Activated naive CD8-positive, alpha-beta T cell treated with anti-CD3 and anti-CD28 coated beads for 36 hours (primary cell): ENCODE measurements around the gene AHDC1. TPM values are rescaled to one million over a fixed set of nuclear protein-coding genes. Genes with fewer than 3 reads are reported as not detected.
A peak's percentile ranks its signal among the peaks of the same experiment; 100 is the strongest.

ENCODE experiments used
- DNase-seq: peaks from one replicate; pipeline ENCODE4 v3.0.0; 2021
- H3K27ac Mint-ChIP-seq: one replicate; pipeline ENCODE4 v1.8.0; 2022; ENCODE audit warnings: mild to moderate bottlenecking, moderate library complexity, mixed read lengths
- H3K27me3 Mint-ChIP-seq: one replicate; pipeline ENCODE4 v1.8.0; 2022; ENCODE audit warnings: mild to moderate bottlenecking, mixed read lengths
- H3K36me3 Mint-ChIP-seq: one replicate; pipeline ENCODE4 v1.8.0; 2021; ENCODE audit warnings: mild to moderate bottlenecking, mixed read lengths
- H3K4me1 Mint-ChIP-seq: one replicate; pipeline ENCODE4 v1.8.0; 2021; ENCODE audit warnings: mixed read lengths
- H3K4me3 Mint-ChIP-seq: one replicate; pipeline ENCODE4 v1.8.0; 2022; ENCODE audit warnings: mild to moderate bottlenecking, moderate library complexity, mixed read lengths
- H3K9me3 Mint-ChIP-seq: one replicate; pipeline ENCODE4 v1.8.0; 2022; ENCODE audit warnings: mixed read lengths
- total RNA-seq, 2 experiments: library from RNA; stranded (reverse); gene quantifications; one replicate each; pipeline ENCODE4 v1.2.3, GENCODE V29; 2021

The AHDC1 gene
- total RNA-seq, 2 experiments from 2014 or later: 10.0 to 12.0 TPM

- Mint-ChIP-seq H3K9me3 (no peaks in the 10 kb centered on the region), H3K27ac (no peak overlapping the region), H3K27me3 (no peaks in the 10 kb centered on the region), H3K36me3 (no peaks in the 10 kb centered on the region), H3K4me1 (peaks cover 22% of the 10 kb centered on the region), H3K4me3 (no peak overlapping the region)
- DNase-seq: no peak
Observed at GRCh38 chr1:27563591-27564471, 40.1 kb downstream of the AHDC1 start.

GRCh38 chr1:27563341-27563590 is 40.7 kb downstream of the AHDC1 start:
- DNase-seq: no peak
- H3K36me3 Mint-ChIP-seq: no peaks in the 10 kb centered on the region
- no peak overlapping the region for H3K27ac Mint-ChIP-seq
- H3K9me3 Mint-ChIP-seq: no peaks in the 10 kb centered on the region
- H3K4me1 Mint-ChIP-seq: peaks cover 22% of the 10 kb centered on the region
- H3K4me3 Mint-ChIP-seq: no peak overlapping the region
- H3K27me3 Mint-ChIP-seq: no peaks in the 10 kb centered on the region

- no peaks in the 10 kb centered on the region for H3K27me3 Mint-ChIP-seq
- H3K36me3 Mint-ChIP-seq: no peaks in the 10 kb centered on the region
- no peak overlapping the region for H3K27ac Mint-ChIP-seq
- no peak overlapping the region for H3K4me3 Mint-ChIP-seq
- H3K4me1 Mint-ChIP-seq: peaks cover 17% of the 10 kb centered on the region
- H3K9me3 Mint-ChIP-seq: no peaks in the 10 kb centered on the region
- DNase-seq: no peak
Observed at GRCh38 chr1:27562534-27563340, 41.2 kb downstream of the AHDC1 start.

GRCh38 chr1:27562021-27562420 is 41.9 kb downstream of the AHDC1 start:
- Mint-ChIP-seq H3K36me3 (no peaks in the 10 kb centered on the region), H3K27me3 (no peaks in the 10 kb centered on the region), H3K27ac (no peak overlapping the region), H3K4me1 (peaks cover 21% of the 10 kb centered on the region), H3K4me3 (no peak overlapping the region), H3K9me3 (no peaks in the 10 kb centered on the region)
- DNase-seq: no peak

- H3K4me3 Mint-ChIP-seq: no peak overlapping the region
- DNase-seq: no peak
- no peaks in the 10 kb centered on the region for H3K36me3 Mint-ChIP-seq
- peaks cover 26% of the 10 kb centered on the region for H3K4me1 Mint-ChIP-seq
- no peak overlapping the region for H3K27ac Mint-ChIP-seq
- no peaks in the 10 kb centered on the region for H3K27me3 Mint-ChIP-seq
- no peaks in the 10 kb centered on the region for H3K9me3 Mint-ChIP-seq
Observed at GRCh38 chr1:27561124-27561899, 42.6 kb downstream of the AHDC1 start.

- H3K4me3 Mint-ChIP-seq: no peak overlapping the region
- no peaks in the 10 kb centered on the region for H3K27me3 Mint-ChIP-seq
- no peak overlapping the region for H3K27ac Mint-ChIP-seq
- peaks cover 26% of the 10 kb centered on the region for H3K4me1 Mint-ChIP-seq
- H3K36me3 Mint-ChIP-seq: peaks cover 1% of the 10 kb centered on the region
- H3K9me3 Mint-ChIP-seq: no peaks in the 10 kb centered on the region
- DNase-seq: no peak
Observed at GRCh38 chr1:27560268-27561123, 43.4 kb downstream of the AHDC1 start.

GRCh38 chr1:27559466-27560030 is 44.4 kb downstream of the AHDC1 start:
- no peak for DNase-seq
- H3K36me3 Mint-ChIP-seq: peaks cover 1% of the 10 kb centered on the region
- H3K27me3 Mint-ChIP-seq: no peaks in the 10 kb centered on the region
- H3K9me3 Mint-ChIP-seq: no peaks in the 10 kb centered on the region
- no peak overlapping the region for H3K27ac Mint-ChIP-seq
- H3K4me1 Mint-ChIP-seq: peaks cover 31% of the 10 kb centered on the region
- H3K4me3 Mint-ChIP-seq: no peak overlapping the region

- H3K27ac Mint-ChIP-seq: no peak overlapping the region
Observed at GRCh38 chr1:27557596-27558340, 46.2 kb downstream of the AHDC1 start.

GRCh38 chr1:27556781-27557595 is 47.0 kb downstream of the AHDC1 start:
- no peaks in the 10 kb centered on the region for H3K9me3 Mint-ChIP-seq

More at GRCh38 chr1:27557596-27558340, 46.2 kb downstream of the AHDC1 start:
- peaks cover 27% of the 10 kb centered on the region for H3K4me1 Mint-ChIP-seq
- H3K27me3 Mint-ChIP-seq: no peaks in the 10 kb centered on the region
- no peak overlapping the region for H3K4me3 Mint-ChIP-seq
- H3K36me3 Mint-ChIP-seq: peaks cover 1% of the 10 kb centered on the region
- DNase-seq: no peak
- H3K9me3 Mint-ChIP-seq: no peaks in the 10 kb centered on the region

GRCh38 chr1:27556435-27556780 is 47.5 kb downstream of the AHDC1 start:
- no peaks in the 10 kb centered on the region for H3K27me3 Mint-ChIP-seq
- H3K4me3 Mint-ChIP-seq: no peak overlapping the region
- peaks cover 2% of the 10 kb centered on the region for H3K36me3 Mint-ChIP-seq
- H3K27ac Mint-ChIP-seq: peak overlapping the region; percentile 73
- H3K4me1 Mint-ChIP-seq: peaks cover 23% of the 10 kb centered on the region
- H3K9me3 Mint-ChIP-seq: no peaks in the 10 kb centered on the region
- DNase-seq: no peak

More at GRCh38 chr1:27556781-27557595, 47.0 kb downstream of the AHDC1 start:
- Mint-ChIP-seq H3K4me3 (no peak overlapping the region), H3K4me1 (peaks cover 23% of the 10 kb centered on the region), H3K27me3 (no peaks in the 10 kb centered on the region), H3K36me3 (peaks cover 1% of the 10 kb centered on the region), H3K27ac (peak overlapping the region; percentile 73)
- peak; percentile 76 for DNase-seq

GRCh38 chr1:27555700-27556424 is 48.1 kb downstream of the AHDC1 start:
- Mint-ChIP-seq H3K4me3 (no peak overlapping the region), H3K9me3 (no peaks in the 10 kb centered on the region), H3K27ac (peak overlapping the region; percentile 73), H3K27me3 (no peaks in the 10 kb centered on the region), H3K36me3 (peaks cover 4% of the 10 kb centered on the region), H3K4me1 (peaks cover 23% of the 10 kb centered on the region)
- peak; percentile 16 for DNase-seq
